K562 (cell line): ENCODE data around the gene ARHGEF40. TPM values are rescaled to one million over a fixed set of nuclear protein-coding genes. Genes with fewer than 3 reads are reported as not detected.

Experiments
- ATAC-seq: fragments of 200-7000 bp; cut with Tn5 transposase; 3 replicates; pipeline ENCODE4 v1.9.1; 2020; ENCODE audit warnings: moderate library complexity
- BruUV-seq: library from RNA; stranded (reverse); fragments of 400-500 nt; replicated peaks from 2 replicates; lab custom pipeline; 2021; lab: Mats Ljungman, UMichigan
- CTCF ChIA-PET: fragments of 300-600 bp; formaldehyde crosslinking; extraction: SDS; loops from one replicate; lab custom pipeline; 2021; ENCODE audit warnings: low intra/inter-chr PET ratio; lab: Yijun Ruan, JAX
- POLR2A ChIA-PET: fragments of 300-600, 350-650 bp; sonication (Branson Sonifier 250); formaldehyde crosslinking; extraction: SDS; loops from one replicate; lab custom pipeline; 2021; ENCODE audit warnings: antibody characterized with exemption, inconsistent platforms; lab: Yijun Ruan, JAX
- DNase-seq, 4 experiments: peaks; one replicate each; pipeline versions ENCODE4 v3.0.0 to v3.0.0-alpha.2; 2011 to 2018; ENCODE audit warnings: low spot score in 3 of 4, mixed read lengths in 3 of 4; ENCODE audit errors: extremely low read depth in 1 of 4
- FAIRE-seq: peaks from 2 replicates; lab custom pipeline; 2011; peaks lifted over from hg19 to GRCh38; lab: Jason Lieb, UNC
- H2AFZ ChIP-seq: 2 replicates; pipeline ENCODE4 v1.6.0; 2011; ENCODE audit warnings: low read depth, low read length, control low read depth, inconsistent platforms
- H3K27ac ChIP-seq: fragments of 200-600 bp; 3 replicates; pipeline ENCODE4 v1.8.0; 2011; ENCODE audit warnings: low read depth, mild to moderate bottlenecking, control low read depth, inconsistent platforms, low read length, moderate library complexity, mixed read lengths; ENCODE audit errors: extremely low read depth
- H3K27me3 ChIP-seq, 2 experiments: fragments of 300-600 bp in 1 of 2; 2 replicates in 1 of 2; 3 replicates in 1 of 2; pipeline versions ENCODE4 v1.6.0 to v1.8.0; 2011; ENCODE audit warnings: inconsistent platforms in 2 of 2, low read length in 2 of 2, mild to moderate bottlenecking in 1 of 2, mixed read lengths in 1 of 2, moderate library complexity in 1 of 2; ENCODE audit not compliant: control insufficient read depth in 2 of 2, insufficient read depth in 2 of 2
- H3K36me3 ChIP-seq: fragments of 300-600 bp; 3 replicates; pipeline ENCODE4 v1.8.0; 2011; ENCODE audit warnings: mild to moderate bottlenecking, low read length, inconsistent platforms; ENCODE audit not compliant: control insufficient read depth, insufficient read depth
- H3K4me1 ChIP-seq, 2 experiments: fragments of 200-600 bp in 1 of 2; replicated peaks in 1 of 2; 2 replicates in 1 of 2; 3 replicates in 1 of 2; pipeline versions ENCODE4 v1.5.1 to v1.8.0; 2011; ENCODE audit warnings: inconsistent platforms in 2 of 2, low read length in 2 of 2, mild to moderate bottlenecking in 1 of 2, mixed read lengths in 1 of 2, moderate library complexity in 1 of 2; ENCODE audit not compliant: control insufficient read depth in 2 of 2, insufficient read depth in 2 of 2
- H3K4me2 ChIP-seq: 2 replicates; pipeline ENCODE4 v1.6.1; 2011; ENCODE audit warnings: low read length, control low read depth, inconsistent platforms, mixed read lengths; ENCODE audit not compliant: insufficient read depth
- H3K4me3 ChIP-seq: fragments of 200-600 bp; sonication (generic), shearing (Covaris generic); 2 replicates; pipeline ENCODE4 v1.5.1; 2016; ENCODE audit warnings: control low read depth, inconsistent platforms
- H3K79me2 ChIP-seq: fragments of 200-600 bp; 3 replicates; pipeline ENCODE4 v1.8.0; 2011; ENCODE audit warnings: low read length, inconsistent platforms; ENCODE audit not compliant: control insufficient read depth, insufficient read depth
- H3K9ac ChIP-seq, 2 experiments: 2 replicates each; pipeline versions ENCODE4 v1.6.0 to v1.6.1; 2011; ENCODE audit warnings: low read depth in 2 of 2, low read length in 2 of 2, control low read depth in 1 of 2, inconsistent platforms in 1 of 2, mild to moderate bottlenecking in 1 of 2, mixed read lengths in 1 of 2; ENCODE audit not compliant: insufficient read depth in 1 of 2
- H3K9me1 ChIP-seq: one replicate; pipeline ENCODE4 v1.6.0; 2011; ENCODE audit warnings: inconsistent platforms, mild to moderate bottlenecking, low read length, moderate library complexity; ENCODE audit not compliant: control insufficient read depth, insufficient read depth
- H3K9me3 ChIP-seq: replicated peaks from 2 replicates; pipeline ENCODE4 v1.5.1; 2011; ENCODE audit warnings: low read depth, low read length, inconsistent platforms; ENCODE audit not compliant: control insufficient read depth, insufficient read depth
- H4K20me1 ChIP-seq: replicated peaks from 2 replicates; pipeline ENCODE4 v1.6.1; 2011; ENCODE audit warnings: low read length, inconsistent platforms, mixed read lengths; ENCODE audit not compliant: control insufficient read depth, insufficient read depth
- CTCF ChIP-seq, 3 experiments: IDR thresholded peaks in 2 of 3; conservative IDR thresholded peaks in 1 of 3; 2 replicates each; pipeline ENCODE4 v1.5.1; 2011 to 2012; ENCODE audit warnings: low read length in 3 of 3, mild to moderate bottlenecking in 3 of 3, control low read depth in 2 of 3, improper control_type of control experiment in 1 of 3, inconsistent platforms in 1 of 3, low read depth in 1 of 3, mixed read lengths in 1 of 3, moderate library complexity in 1 of 3; ENCODE audit not compliant: insufficient read depth in 2 of 3
- KLF1 ChIP-seq: fragments of 450-650 bp; IDR thresholded peaks from 2 replicates; pipeline ENCODE4 v1.6.1; 2016; ENCODE audit warnings: missing genetic modification characterization, missing compliant biosample characterization
- RREB1 ChIP-seq: fragments of 250-450 bp; sonication (Bioruptor Pico); IDR thresholded peaks from 2 replicates; pipeline ENCODE4 v1.4.0; 2020
- WGBS: fragments of 100-300 bp; shearing (Covaris generic); methylation state at CpG from one replicate; pipeline ENCODE4 v1.1.6; 2016; ENCODE audit warnings: low coverage, mixed read lengths; ENCODE audit not compliant: insufficient coverage; ENCODE audit errors: missing lambda C conversion rate; 5-methylcytosine and 5-hydroxymethylcytosine counted together
- in situ Hi-C: fragments of 300-500 bp; cut with MboI; formaldehyde crosslinking; loops from 4 replicates; pipeline ENCODE4 v1.15.0; 2018; ENCODE audit warnings: inconsistent platforms, mixed read lengths
- intact Hi-C: fragments of 100-400 bp; cut with micrococcal nuclease; formaldehyde crosslinking; loops from 2 replicates; pipeline ENCODE4 v1.14.2; 2022
- polyA plus RNA-seq, 8 experiments: library from polyadenylated mRNA; depleted of rRNA in 4 of 8; stranded (reverse) in 5 of 8; unstranded in 3 of 8; fragments of >200 nt; fragmentation: Nextera tagmentation in 2 of 8; fragmentation: Illumina TruSeq in 1 of 8; extraction: Ambion mirVana in 2 of 8; extraction: Trizol in 1 of 8; gene quantifications; 2 replicates each; pipeline versions ENCODE4 v1.2.1 to v1.2.3, GENCODE V29; 2011 to 2014; ENCODE audit warnings: inconsistent platforms in 1 of 8, missing spikeins in 1 of 8
- total RNA-seq, 7 experiments: library from RNA; depleted of rRNA in 6 of 7; stranded (reverse); fragments of >200 nt in 6 of 7; fragmentation: Illumina TruSeq in 2 of 7; extraction: Trizol in 2 of 7; gene quantifications; 2 replicates each; pipeline versions ENCODE4 v1.2.1 to v1.2.3, GENCODE V29; 2011 to 2021; ENCODE audit warnings: low replicate concordance in 1 of 7

Gene ARHGEF40
- total and polyA plus RNA-seq, 9 of the 15 experiments (the other 6 are each of a cell fraction or from before 2014, with no cell fraction given), result 0.42 to 6.3 (median 3.8) TPM

- Histone ChIP-seq H3K4me3 (no peak within 1 kb of the TSS), H3K4me2 (no peak within 1 kb of the TSS)
- DNase-seq (no peak), FAIRE-seq (no peak)
- ChIA-PET CTCF (interaction anchor here (0.6 kb wide), 1 partner anchor 16 kb away, joined by 3 read pairs; the partner anchor contains the start of gene RNASE7), POLR2A (interaction anchor here (0.5 to 1.7 kb wide), 5 partner anchors 10 to 361 kb away, joined by 3 to 5 read pairs (median 4); no protein-coding TSS in a partner anchor)
- no peak for TF ChIP-seq KLF1 (tag)
- TF ChIP-seq RREB1 (CRISPR knock-in tag), result no peak
- TF ChIP-seq CTCF (IDR thresholded peaks at IDR 0.05 in 2 of 3, conservative IDR thresholded peaks at IDR 0.05 in 1 of 3; ENCODE audit: insufficient read depth in 2 of 3, low read depth in 1 of 3, low read length in 3 of 3), result 0 out of 6 replicates have a peak, but pooled peaks of 1 of the 3 experiments have one; percentile 4
- TF ChIP-seq, all 486 proteins: peak for 1
- in situ Hi-C loops (no loop called here), intact Hi-C loops (no loop called here)
- peak within 1 kb of the TSS; percentile 9; the same call in 1 of the 2 replicates for H2AFZ ChIP-seq
- no TSS peak for BruUV-seq
- no peak within 1 kb of the TSS for H3K27ac ChIP-seq
- 13% methylated on average over 8 of the region's 8 CpGs for WGBS
- H3K9me1 ChIP-seq, result no peaks in the 10 kb centered on the region
- no peak within 1 kb of the TSS for H3K9ac ChIP-seq
- H3K27me3 ChIP-seq, result no peaks in the 10 kb centered on the region
- ATAC-seq, result no peak
- H3K36me3 ChIP-seq, result no peaks in the 10 kb centered on the region
- H3K79me2 ChIP-seq, result no peaks in the 10 kb centered on the region
- no peaks in the 10 kb centered on the region for H3K9me3 ChIP-seq
- no peaks in the 10 kb centered on the region; a peak in 2 of 5 replicates for H3K4me1 ChIP-seq
- H4K20me1 ChIP-seq, result no peaks in the 10 kb centered on the region
Observed at GRCh38 chr14:21057803-21058675, 12.1 kb upstream of the ARHGEF40 start, which contains the start of gene RNASE8. TSS of gene RNASE8 (plus strand) at chr14:21057822. CDS start at chr14:21057893, 71 bp downstream.
